H9 (cell line): Measurements from ENCODE around the gene HAVCR1. TPM values are rescaled to one million over a fixed set of nuclear protein-coding genes. Genes with fewer than 3 reads are reported as not detected.

Experiments used
- DNase-seq: peaks from one replicate; pipeline ENCODE4 v3.0.0-alpha.2; 2017
- H2AFZ ChIP-seq: one replicate; pipeline ENCODE4 v1.6.1; 2013; ENCODE audit warnings: mild to moderate bottlenecking, low read length, control low read depth, moderate library complexity
- H2AK5ac ChIP-seq: 2 replicates; pipeline ENCODE4 v1.6.1; 2013; ENCODE audit warnings: low read length, control low read depth, mixed read lengths; ENCODE audit not compliant: insufficient read length
- H2BK120ac ChIP-seq: one replicate; pipeline ENCODE4 v1.6.1; 2013; ENCODE audit warnings: low read depth, mild to moderate bottlenecking, low read length, control low read depth, inconsistent platforms; ENCODE audit not compliant: poor library complexity, severe bottlenecking
- H2BK12ac ChIP-seq: 2 replicates; pipeline ENCODE4 v1.6.1; 2013; ENCODE audit warnings: low read length, control low read depth, mixed read lengths, low read depth; ENCODE audit not compliant: insufficient read length
- H2BK15ac ChIP-seq: 2 replicates; pipeline ENCODE4 v1.6.1; 2013; ENCODE audit warnings: low read depth, low read length, control low read depth
- H2BK20ac ChIP-seq: one replicate; pipeline ENCODE4 v1.6.1; 2013; ENCODE audit warnings: low read depth, mild to moderate bottlenecking, low read length, control low read depth, inconsistent platforms; ENCODE audit not compliant: poor library complexity, severe bottlenecking
- H2BK5ac ChIP-seq: 2 replicates; pipeline ENCODE4 v1.6.1; 2013; ENCODE audit warnings: low read length, control low read depth, mixed read lengths; ENCODE audit not compliant: insufficient read length
- H3K14ac ChIP-seq: 2 replicates; pipeline ENCODE4 v1.6.1; 2013; ENCODE audit warnings: low read length, control low read depth; ENCODE audit not compliant: insufficient read depth
- H3K18ac ChIP-seq: 2 replicates; pipeline ENCODE4 v1.6.1; 2013; ENCODE audit warnings: low read depth, mild to moderate bottlenecking, mixed read lengths, low read length, control low read depth; ENCODE audit not compliant: insufficient read length
- H3K23ac ChIP-seq: 2 replicates; pipeline ENCODE4 v1.6.1; 2013; ENCODE audit warnings: low read length, control low read depth, mixed read lengths, low read depth; ENCODE audit not compliant: insufficient read length
- H3K23me2 ChIP-seq: 2 replicates; pipeline ENCODE4 v1.6.1; 2013; ENCODE audit warnings: low read depth, mild to moderate bottlenecking, mixed read lengths, low read length, control low read depth; ENCODE audit not compliant: insufficient read length, poor library complexity, severe bottlenecking
- H3K27ac ChIP-seq: 2 replicates; pipeline ENCODE4 v1.5.1; 2013; ENCODE audit warnings: low read length, control low read depth, mixed read lengths, low read depth; ENCODE audit not compliant: insufficient read length
- H3K27me3 ChIP-seq: 2 replicates; pipeline ENCODE4 v1.6.1; 2013; ENCODE audit warnings: low read length, control low read depth, inconsistent platforms; ENCODE audit not compliant: insufficient read depth
- H3K4ac ChIP-seq: 2 replicates; pipeline ENCODE4 v1.6.1; 2013; ENCODE audit warnings: low read depth, mild to moderate bottlenecking, control low read depth, inconsistent platforms, low read length, moderate library complexity
- H3K4me1 ChIP-seq: 2 replicates; pipeline ENCODE4 v1.6.1; 2013; ENCODE audit warnings: low read length, control low read depth, inconsistent platforms; ENCODE audit not compliant: insufficient read depth
- H3K4me2 ChIP-seq: 2 replicates; pipeline ENCODE4 v1.6.1; 2013; ENCODE audit warnings: low read length, control low read depth, mixed read lengths; ENCODE audit not compliant: insufficient read length, insufficient read depth
- H3K56ac ChIP-seq: 2 replicates; pipeline ENCODE4 v1.6.1; 2013; ENCODE audit warnings: low read depth, mild to moderate bottlenecking, mixed read lengths, low read length, control low read depth; ENCODE audit not compliant: insufficient read length
- H3K79me1 ChIP-seq: 2 replicates; pipeline ENCODE4 v1.6.1; 2013; ENCODE audit warnings: low read depth, mild to moderate bottlenecking, moderate library complexity, low read length, control low read depth, inconsistent platforms; ENCODE audit not compliant: insufficient read depth, poor library complexity, severe bottlenecking
- H3K79me2 ChIP-seq: 2 replicates; pipeline ENCODE4 v1.6.1; 2013; ENCODE audit warnings: low read length, control low read depth, inconsistent platforms; ENCODE audit not compliant: insufficient read depth
- H3K9ac ChIP-seq: 2 replicates; pipeline ENCODE4 v1.6.1; 2013; ENCODE audit warnings: low read length, control low read depth, mixed read lengths; ENCODE audit not compliant: insufficient read length; ENCODE audit errors: extremely low read depth
- H3K9me3 ChIP-seq: one replicate; pipeline ENCODE4 v1.6.1; 2013; ENCODE audit warnings: low read depth, low read length, inconsistent platforms; ENCODE audit not compliant: control insufficient read depth
- H3T11ph ChIP-seq: one replicate; pipeline ENCODE4 v1.6.1; 2013; ENCODE audit warnings: mild to moderate bottlenecking, low read length, control low read depth, inconsistent platforms
- H4K20me1 ChIP-seq: one replicate; pipeline ENCODE4 v1.6.1; 2013; ENCODE audit not compliant: control insufficient read depth, insufficient read length, insufficient read depth
- H4K5ac ChIP-seq: 2 replicates; pipeline ENCODE4 v1.6.1; 2013; ENCODE audit warnings: low read depth, mild to moderate bottlenecking, mixed read lengths, low read length, control low read depth; ENCODE audit not compliant: insufficient read length
- H4K8ac ChIP-seq: replicated peaks from 2 replicates; pipeline ENCODE4 v1.6.1; 2013; ENCODE audit warnings: low read length, control low read depth, mixed read lengths, low read depth; ENCODE audit not compliant: insufficient read length
- H4K91ac ChIP-seq: 2 replicates; pipeline ENCODE4 v1.6.1; 2013; ENCODE audit warnings: low read depth, mild to moderate bottlenecking, moderate library complexity, mixed read lengths, low read length, control low read depth; ENCODE audit not compliant: insufficient read length
- H3K27ac Mint-ChIP-seq, 3 experiments: 2 replicates in 2 of 3; 3 replicates in 1 of 3; pipeline ENCODE4 v1.8.0; 2020 to 2021; ENCODE audit warnings: mixed read lengths in 3 of 3, mild to moderate bottlenecking in 1 of 3, moderate library complexity in 1 of 3
- H3K27me3 Mint-ChIP-seq: 2 replicates; pipeline ENCODE4 v1.8.0; 2021; ENCODE audit warnings: low read depth, mild to moderate bottlenecking, moderate library complexity, mixed read lengths
- H3K36me3 Mint-ChIP-seq, 3 experiments: 2 replicates in 2 of 3; 3 replicates in 1 of 3; pipeline ENCODE4 v1.8.0; 2020 to 2021; ENCODE audit warnings: low read depth in 3 of 3, mixed read lengths in 3 of 3; ENCODE audit not compliant: insufficient read depth in 1 of 3
- H3K4me1 Mint-ChIP-seq, 2 experiments: 2 replicates each; pipeline ENCODE4 v1.8.0; 2020; ENCODE audit warnings: mixed read lengths in 2 of 2
- H3K4me3 Mint-ChIP-seq, 2 experiments: 2 replicates in 1 of 2; 3 replicates in 1 of 2; pipeline ENCODE4 v1.8.0; 2020 to 2021; ENCODE audit warnings: mild to moderate bottlenecking in 2 of 2, mixed read lengths in 2 of 2, moderate library complexity in 1 of 2
- H3K9me3 Mint-ChIP-seq, 2 experiments: 2 replicates in 1 of 2; 3 replicates in 1 of 2; pipeline ENCODE4 v1.8.0; 2020; ENCODE audit warnings: mild to moderate bottlenecking in 2 of 2, mixed read lengths in 2 of 2, moderate library complexity in 1 of 2
- WGBS: extraction: QIAGEN DNeasy Blood & Tissue Kit; methylation state at CpG from one replicate; pipeline ENCODE4 v1.1.7; 2013; ENCODE audit warnings: missing lambda C conversion rate, low lambda C conversion rate, mixed read lengths; ENCODE audit not compliant: insufficient read length; ENCODE audit errors: extremely low coverage; 5-methylcytosine and 5-hydroxymethylcytosine counted together
- total RNA-seq: library from RNA; stranded (reverse); gene quantifications from 2 replicates; pipeline ENCODE4 v1.2.1, GENCODE V29; 2021
- TF ChIP-seq, protein P1 (sequence below): fragments of 200-600 bp; sonication (generic); conservative IDR thresholded peaks from 3 replicates; pipeline ENCODE4 v1.8.0; 2021; ENCODE audit warnings: antibody characterized with exemption, mild to moderate bottlenecking

HAVCR1 gene
- total RNA-seq, 1 experiment from 2014 or later, result not detected

- Histone ChIP-seq H3K23ac (no peak overlapping the region), H2AK5ac (no peak overlapping the region), H4K5ac (no peak overlapping the region), H3K4ac (no peak overlapping the region), H2AFZ (no peak overlapping the region), H3K79me2 (no peaks in the 10 kb centered on the region), H3K14ac (no peak overlapping the region), H4K8ac (no peak overlapping the region), H3K56ac (no peak overlapping the region), H4K91ac (no peak overlapping the region), H3K27ac (no peak overlapping the region), H2BK12ac (no peak overlapping the region), H2BK20ac (no peak overlapping the region), H3K4me1 (no peaks in the 10 kb centered on the region), H3K79me1 (no peaks in the 10 kb centered on the region), H4K20me1 (no peaks in the 10 kb centered on the region), H3K23me2 (no peaks in the 10 kb centered on the region), H2BK15ac (no peak overlapping the region), H2BK5ac (no peak overlapping the region), H3K9me3 (no peaks in the 10 kb centered on the region), H3T11ph (no peak overlapping the region), H3K4me2 (no peak overlapping the region), H3K9ac (no peak overlapping the region), H2BK120ac (no peak overlapping the region), H3K27me3 (no peaks in the 10 kb centered on the region), H3K18ac (no peak overlapping the region)
- DNase-seq, result no peak
- no CpG with 5 or more reads among the region's 14 CpGs for WGBS
- no peak overlapping the region for H3K4me3 Mint-ChIP-seq
- TF ChIP-seq, protein P1, sequence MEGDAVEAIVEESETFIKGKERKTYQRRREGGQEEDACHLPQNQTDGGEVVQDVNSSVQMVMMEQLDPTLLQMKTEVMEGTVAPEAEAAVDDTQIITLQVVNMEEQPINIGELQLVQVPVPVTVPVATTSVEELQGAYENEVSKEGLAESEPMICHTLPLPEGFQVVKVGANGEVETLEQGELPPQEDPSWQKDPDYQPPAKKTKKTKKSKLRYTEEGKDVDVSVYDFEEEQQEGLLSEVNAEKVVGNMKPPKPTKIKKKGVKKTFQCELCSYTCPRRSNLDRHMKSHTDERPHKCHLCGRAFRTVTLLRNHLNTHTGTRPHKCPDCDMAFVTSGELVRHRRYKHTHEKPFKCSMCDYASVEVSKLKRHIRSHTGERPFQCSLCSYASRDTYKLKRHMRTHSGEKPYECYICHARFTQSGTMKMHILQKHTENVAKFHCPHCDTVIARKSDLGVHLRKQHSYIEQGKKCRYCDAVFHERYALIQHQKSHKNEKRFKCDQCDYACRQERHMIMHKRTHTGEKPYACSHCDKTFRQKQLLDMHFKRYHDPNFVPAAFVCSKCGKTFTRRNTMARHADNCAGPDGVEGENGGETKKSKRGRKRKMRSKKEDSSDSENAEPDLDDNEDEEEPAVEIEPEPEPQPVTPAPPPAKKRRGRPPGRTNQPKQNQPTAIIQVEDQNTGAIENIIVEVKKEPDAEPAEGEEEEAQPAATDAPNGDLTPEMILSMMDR, result no peak
- H3K4me1 Mint-ChIP-seq, result peaks cover 0 to 2% of the 10 kb centered on the region in 2 experiments; a peak in 1 of 4 replicates
- no peak overlapping the region; a peak in 1 of 7 replicates for H3K27ac Mint-ChIP-seq
- no peaks in the 10 kb centered on the region for H3K36me3 Mint-ChIP-seq
- no peaks in the 10 kb centered on the region for H3K9me3 Mint-ChIP-seq
- no peaks in the 10 kb centered on the region for H3K27me3 Mint-ChIP-seq
Measured at GRCh38 chr5:157106630-157107461, 47.9 kb upstream of the HAVCR1 start.
